Hepatocyte (in vitro differentiated cells): ENCODE results near the gene KIF6. TPM values are rescaled to one million over a fixed set of nuclear protein-coding genes. Genes with fewer than 3 reads are reported as not detected.

ENCODE experiments used
- DNase-seq: peaks from one replicate; pipeline ENCODE4 v3.0.0-alpha.2; 2016; ENCODE audit warnings: low spot score
- H2AFZ ChIP-seq: fragments of 200-600 bp; sonication (generic); 2 replicates; pipeline ENCODE4 v1.6.0; 2016; ENCODE audit warnings: antibody characterized with exemption, mild to moderate bottlenecking
- H3K27ac ChIP-seq: fragments of 200-600 bp; sonication (generic); 2 replicates; pipeline ENCODE4 v1.5.1; 2016; ENCODE audit warnings: mild to moderate bottlenecking
- H3K27me3 ChIP-seq: fragments of 200-600 bp; sonication (generic); 2 replicates; pipeline ENCODE4 v1.6.1; 2016
- H3K36me3 ChIP-seq: fragments of 200-600 bp; sonication (generic); replicated peaks from 2 replicates; pipeline ENCODE4 v1.5.1; 2016; ENCODE audit warnings: low read depth; ENCODE audit not compliant: insufficient read depth
- H3K4me1 ChIP-seq: fragments of 200-600 bp; sonication (generic); 2 replicates; pipeline ENCODE4 v1.5.1; 2016; ENCODE audit warnings: mild to moderate bottlenecking, moderate library complexity; ENCODE audit not compliant: insufficient read depth
- H3K4me2 ChIP-seq: fragments of 200-600 bp; sonication (generic); 2 replicates; pipeline ENCODE4 v1.6.0; 2016
- H3K4me3 ChIP-seq: fragments of 200-600 bp; sonication (generic); 2 replicates; pipeline ENCODE4 v1.5.1; 2016; ENCODE audit warnings: mild to moderate bottlenecking
- H3K79me2 ChIP-seq: fragments of 200-600 bp; sonication (generic); 2 replicates; pipeline ENCODE4 v1.6.0; 2017; ENCODE audit warnings: mild to moderate bottlenecking
- H3K9me2 ChIP-seq: fragments of 200-600 bp; sonication (generic); replicated peaks from 2 replicates; pipeline ENCODE4 v1.6.0; 2017; ENCODE audit warnings: mild to moderate bottlenecking; ENCODE audit not compliant: insufficient read depth
- H3K9me3 ChIP-seq: fragments of 200-600 bp; sonication (generic); 2 replicates; pipeline ENCODE4 v1.5.1; 2016; ENCODE audit warnings: low read depth, mild to moderate bottlenecking
- H4K20me1 ChIP-seq: fragments of 200-600 bp; sonication (generic); 2 replicates; pipeline ENCODE4 v1.6.0; 2016; ENCODE audit warnings: mild to moderate bottlenecking; ENCODE audit not compliant: insufficient read depth, poor library complexity, severe bottlenecking
- EZH2 ChIP-seq: fragments of 200-600 bp; sonication (generic); IDR thresholded peaks from 2 replicates; pipeline ENCODE4 v1.6.1; 2016; ENCODE audit warnings: antibody characterized with exemption, mild to moderate bottlenecking, borderline replicate concordance
- EZH2phosphoT487 ChIP-seq: fragments of 200-600 bp; sonication (generic); IDR thresholded peaks from one replicate; pipeline ENCODE4 v1.6.1; 2018; ENCODE audit warnings: antibody characterized with exemption, mild to moderate bottlenecking, low read depth, moderate library complexity; ENCODE audit not compliant: unreplicated experiment, severe bottlenecking
- WGBS: methylation state at CpG from one replicate; pipeline ENCODE4 v1.1.6; 2016; ENCODE audit warnings: low lambda C conversion rate; ENCODE audit errors: missing lambda C conversion rate; 5-methylcytosine and 5-hydroxymethylcytosine counted together
- polyA plus RNA-seq: library from polyadenylated mRNA; unstranded; fragments of >200 nt; fragmentation: Nextera tagmentation; extraction: Ambion mirVana; gene quantifications from 2 replicates; pipeline ENCODE4 v1.2.1, GENCODE V29; 2016
- total RNA-seq: library from RNA; depleted of rRNA; stranded (reverse); fragments of >200 nt; gene quantifications from 2 replicates; pipeline ENCODE4 v1.2.3, GENCODE V29; 2014
- TF ChIP-seq, protein P1 (sequence below): fragments of 200-600 bp; sonication (generic); IDR thresholded peaks from 2 replicates; pipeline ENCODE4 v1.5.1; 2016; ENCODE audit warnings: antibody characterized with exemption, mild to moderate bottlenecking; ENCODE audit not compliant: poor library complexity

KIF6 gene
- total and polyA plus RNA-seq, 2 experiments from 2014 or later: 0.87 to 2.3 TPM

DNA sequence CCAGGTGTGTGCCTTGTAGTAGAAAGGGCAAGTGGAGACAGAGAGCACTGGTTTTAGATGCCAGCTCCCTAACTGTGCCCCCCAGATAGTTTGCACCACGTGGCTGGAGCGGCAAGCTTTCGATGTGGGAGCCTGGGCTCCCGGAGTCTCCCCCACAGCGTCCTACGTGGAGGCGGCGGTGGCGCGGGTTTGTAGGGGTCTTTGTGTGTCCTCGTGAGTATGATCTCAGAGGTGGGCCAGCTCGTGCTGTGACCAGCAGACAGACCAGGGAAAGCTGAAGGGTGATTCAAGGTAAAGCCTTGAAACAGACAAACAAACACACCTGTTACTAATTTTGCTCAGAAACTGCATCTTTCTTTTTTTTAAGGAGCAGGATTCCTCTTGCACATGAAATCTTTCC is 397.1 kb downstream of the KIF6 start:
- Histone ChIP-seq H3K27me3 (peaks cover 7% of the 10 kb centered on the region), H3K79me2 (no peaks in the 10 kb centered on the region), H3K27ac (no peak overlapping the region), H4K20me1 (no peaks in the 10 kb centered on the region), H3K4me1 (no peaks in the 10 kb centered on the region), H3K9me3 (no peaks in the 10 kb centered on the region), H3K36me3 (no peaks in the 10 kb centered on the region), H3K4me3 (no peak overlapping the region), H3K9me2 (no peaks in the 10 kb centered on the region), H2AFZ (no peak overlapping the region), H3K4me2 (no peak overlapping the region)
- 84% methylated on average over 12 of the region's 12 CpGs for WGBS
- DNase-seq: no peak
- TF ChIP-seq, protein P1, sequence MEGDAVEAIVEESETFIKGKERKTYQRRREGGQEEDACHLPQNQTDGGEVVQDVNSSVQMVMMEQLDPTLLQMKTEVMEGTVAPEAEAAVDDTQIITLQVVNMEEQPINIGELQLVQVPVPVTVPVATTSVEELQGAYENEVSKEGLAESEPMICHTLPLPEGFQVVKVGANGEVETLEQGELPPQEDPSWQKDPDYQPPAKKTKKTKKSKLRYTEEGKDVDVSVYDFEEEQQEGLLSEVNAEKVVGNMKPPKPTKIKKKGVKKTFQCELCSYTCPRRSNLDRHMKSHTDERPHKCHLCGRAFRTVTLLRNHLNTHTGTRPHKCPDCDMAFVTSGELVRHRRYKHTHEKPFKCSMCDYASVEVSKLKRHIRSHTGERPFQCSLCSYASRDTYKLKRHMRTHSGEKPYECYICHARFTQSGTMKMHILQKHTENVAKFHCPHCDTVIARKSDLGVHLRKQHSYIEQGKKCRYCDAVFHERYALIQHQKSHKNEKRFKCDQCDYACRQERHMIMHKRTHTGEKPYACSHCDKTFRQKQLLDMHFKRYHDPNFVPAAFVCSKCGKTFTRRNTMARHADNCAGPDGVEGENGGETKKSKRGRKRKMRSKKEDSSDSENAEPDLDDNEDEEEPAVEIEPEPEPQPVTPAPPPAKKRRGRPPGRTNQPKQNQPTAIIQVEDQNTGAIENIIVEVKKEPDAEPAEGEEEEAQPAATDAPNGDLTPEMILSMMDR: no peak
- TF ChIP-seq EZH2 (no peak), EZH2phosphoT487 (no peak)

DNA sequence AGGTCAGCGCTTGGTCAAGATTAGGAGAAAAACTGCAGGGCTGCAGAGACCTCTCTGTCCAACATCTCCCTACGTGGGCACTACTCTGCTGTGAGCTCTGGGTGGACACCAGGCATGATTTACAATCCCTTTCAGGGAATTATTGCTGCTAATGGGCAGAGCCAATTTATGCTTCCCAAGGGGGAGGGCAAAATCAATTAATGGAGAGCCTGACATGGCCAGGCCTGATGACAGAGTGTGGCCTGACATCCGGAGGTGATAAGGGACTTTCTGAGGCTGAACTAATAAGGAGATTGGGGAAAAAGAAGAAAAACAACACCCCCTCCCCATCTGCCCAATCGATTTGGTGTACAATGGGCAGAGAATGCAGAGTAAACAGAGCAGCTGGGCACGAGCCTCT is 397.7 kb downstream of the KIF6 start:
- no peak for DNase-seq
- no peaks in the 10 kb centered on the region for H3K79me2 ChIP-seq
- no peaks in the 10 kb centered on the region for H3K4me1 ChIP-seq
- no peaks in the 10 kb centered on the region for H4K20me1 ChIP-seq
- H2AFZ ChIP-seq: no peak overlapping the region
- peaks cover 7% of the 10 kb centered on the region for H3K27me3 ChIP-seq
- H3K27ac ChIP-seq: no peak overlapping the region
- H3K9me3 ChIP-seq: no peaks in the 10 kb centered on the region
- no peaks in the 10 kb centered on the region for H3K9me2 ChIP-seq
- no peak for TF ChIP-seq EZH2phosphoT487
- no peak for TF ChIP-seq EZH2
- TF ChIP-seq, protein P1: no peak
- no peak overlapping the region for H3K4me3 ChIP-seq
- no peak overlapping the region for H3K4me2 ChIP-seq
- H3K36me3 ChIP-seq: no peaks in the 10 kb centered on the region
- WGBS: 66% methylated on average over 5 of the region's 5 CpGs

DNA sequence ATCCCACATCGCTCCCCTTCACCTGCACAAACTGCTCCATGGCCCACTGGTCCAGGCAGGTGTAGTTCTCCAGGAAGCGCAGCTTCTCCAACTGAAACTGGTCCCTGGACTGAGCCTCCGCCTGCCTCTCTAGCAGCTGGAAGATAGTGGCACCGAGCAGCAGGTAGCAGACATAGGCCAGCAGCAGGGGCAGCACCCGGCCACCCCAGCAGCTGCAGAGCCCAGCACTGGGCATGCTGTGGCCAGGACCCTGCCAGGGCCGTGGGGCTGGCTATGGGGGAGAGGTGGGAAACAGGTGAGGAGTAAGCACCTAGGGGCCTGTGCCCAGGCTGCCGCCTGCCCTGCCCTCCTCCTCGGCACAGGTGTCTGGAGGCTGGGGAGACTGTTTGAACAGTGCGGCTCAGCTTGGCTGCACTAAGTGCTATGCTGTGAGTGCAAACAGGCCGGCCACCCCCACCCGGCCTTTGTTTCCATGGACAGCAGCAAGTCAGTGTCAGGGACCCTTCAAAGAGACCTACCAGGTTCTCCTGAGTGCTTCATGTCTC is 402.8 kb downstream of the KIF6 start, which contains the start of gene KCNK16:
Gene KCNK16, minus strand, starts transcription at position 397 of the 545 bp plus-strand sequence. Its CDS starts 162 bp downstream, at position 235.
- Histone ChIP-seq H3K27ac (no peak within 1 kb of the TSS), H2AFZ (no peak within 1 kb of the TSS), H3K27me3 (peaks cover 10% of the 10 kb centered on the region), H3K4me1 (no peaks in the 10 kb centered on the region), H4K20me1 (no peaks in the 10 kb centered on the region), H3K4me2 (no peak within 1 kb of the TSS), H3K4me3 (no peak within 1 kb of the TSS), H3K9me3 (no peaks in the 10 kb centered on the region), H3K79me2 (no peaks in the 10 kb centered on the region), H3K36me3 (no peaks in the 10 kb centered on the region), H3K9me2 (no peaks in the 10 kb centered on the region)
- no peak for DNase-seq
- no peak for TF ChIP-seq EZH2phosphoT487
- TF ChIP-seq, protein P1: no peak
- TF ChIP-seq EZH2: no peak
- WGBS: 73% methylated on average over 11 of the region's 11 CpGs
